Measurements from ENCODE around the gene NUDCD3. TPM values are rescaled to one million over a fixed set of nuclear protein-coding genes. Genes with fewer than 3 reads are reported as not detected.

Gene NUDCD3
- total RNA-seq, 3 donors from 2014 or later = 52.1 to 64.0 (median 60.0) TPM

DNA sequence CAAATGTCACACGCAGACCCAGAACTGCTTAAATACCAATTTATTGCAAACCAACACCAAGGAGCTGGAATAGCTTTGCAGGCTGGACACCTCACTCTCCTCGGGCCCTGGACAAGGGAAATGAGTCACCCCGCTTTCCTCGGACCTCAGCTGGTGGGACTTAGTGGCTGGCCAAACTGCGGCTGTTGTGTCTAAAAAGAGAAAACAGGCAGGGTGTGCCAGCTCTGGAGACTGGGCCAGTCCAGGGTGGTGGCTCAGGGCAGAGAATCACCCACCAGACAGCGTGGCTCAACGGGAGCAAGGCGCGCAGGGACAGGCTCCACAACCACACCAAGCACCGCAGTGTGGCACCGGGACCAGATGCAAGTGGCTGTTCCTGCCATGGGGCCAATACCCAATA lies 106.9 kb downstream of the NUDCD3 start:
- Histone ChIP-seq H3K27me3 (no peaks in the 10 kb centered on the region), H3K36me3 (peaks cover 14% of the 10 kb centered on the region), H3K27ac (no peak overlapping the region), H3K4me3 (no peak overlapping the region), H3K4me1 (no peaks in the 10 kb centered on the region), H3K9me3 (no peaks in the 10 kb centered on the region)
- no peak for DNase-seq (ENCODE audit: low spot score in 2 of 2)
- intact Hi-C loops (cut with DNase I; ENCODE audit: low total_unique reads) = no loop called here
- TF ChIP-seq POLR2A (IDR thresholded peaks at IDR 0.05) = no peak
- no peak for TF ChIP-seq POLR2AphosphoS5 (IDR thresholded peaks at IDR 0.05)

DNA sequence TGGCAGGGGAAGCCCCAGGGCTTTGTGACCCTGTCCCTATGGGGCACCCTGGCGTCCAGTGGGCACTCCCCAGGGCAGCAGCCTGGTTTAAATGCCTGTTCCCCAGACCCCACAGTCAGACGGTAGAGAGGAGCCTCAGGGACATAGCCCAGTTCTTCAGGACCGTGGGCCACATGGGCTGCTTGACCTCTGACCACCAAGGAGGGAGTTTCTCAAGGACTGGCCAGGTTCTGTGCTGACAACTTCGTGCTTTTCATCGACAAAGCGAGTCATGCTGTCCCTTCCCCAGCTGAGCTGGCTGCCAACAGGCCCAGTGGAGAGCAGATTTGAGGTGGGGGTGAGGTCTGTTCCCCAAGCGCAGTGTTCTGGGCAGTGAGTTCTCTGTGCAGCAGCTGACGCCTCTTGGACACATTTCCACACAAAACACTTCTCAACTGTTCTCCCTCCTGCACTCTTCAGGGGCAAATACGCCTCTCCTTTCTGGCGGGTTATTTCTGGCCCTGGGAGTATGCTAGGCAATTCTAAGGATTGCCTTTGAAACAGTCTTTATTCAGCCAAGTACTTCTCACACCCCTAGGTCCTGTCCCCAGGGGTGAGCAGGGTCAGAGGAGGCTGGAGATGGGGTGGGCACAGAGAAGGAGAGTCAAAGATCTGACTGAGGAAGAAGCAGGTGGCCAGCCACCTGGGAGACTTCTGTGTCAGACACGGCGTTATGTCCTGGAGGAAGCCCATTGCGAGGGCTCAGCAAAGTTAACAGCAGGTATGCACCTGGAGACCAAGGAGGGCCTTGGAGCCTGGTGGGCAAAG lies 107.8 kb downstream of the NUDCD3 start:
- Histone ChIP-seq H3K4me1 (no peaks in the 10 kb centered on the region), H3K36me3 (peaks cover 11% of the 10 kb centered on the region), H3K4me3 (no peak overlapping the region), H3K9me3 (no peaks in the 10 kb centered on the region), H3K27me3 (no peaks in the 10 kb centered on the region), H3K27ac (no peak overlapping the region)
- TF ChIP-seq, protein P1, sequence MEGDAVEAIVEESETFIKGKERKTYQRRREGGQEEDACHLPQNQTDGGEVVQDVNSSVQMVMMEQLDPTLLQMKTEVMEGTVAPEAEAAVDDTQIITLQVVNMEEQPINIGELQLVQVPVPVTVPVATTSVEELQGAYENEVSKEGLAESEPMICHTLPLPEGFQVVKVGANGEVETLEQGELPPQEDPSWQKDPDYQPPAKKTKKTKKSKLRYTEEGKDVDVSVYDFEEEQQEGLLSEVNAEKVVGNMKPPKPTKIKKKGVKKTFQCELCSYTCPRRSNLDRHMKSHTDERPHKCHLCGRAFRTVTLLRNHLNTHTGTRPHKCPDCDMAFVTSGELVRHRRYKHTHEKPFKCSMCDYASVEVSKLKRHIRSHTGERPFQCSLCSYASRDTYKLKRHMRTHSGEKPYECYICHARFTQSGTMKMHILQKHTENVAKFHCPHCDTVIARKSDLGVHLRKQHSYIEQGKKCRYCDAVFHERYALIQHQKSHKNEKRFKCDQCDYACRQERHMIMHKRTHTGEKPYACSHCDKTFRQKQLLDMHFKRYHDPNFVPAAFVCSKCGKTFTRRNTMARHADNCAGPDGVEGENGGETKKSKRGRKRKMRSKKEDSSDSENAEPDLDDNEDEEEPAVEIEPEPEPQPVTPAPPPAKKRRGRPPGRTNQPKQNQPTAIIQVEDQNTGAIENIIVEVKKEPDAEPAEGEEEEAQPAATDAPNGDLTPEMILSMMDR (IDR thresholded peaks at IDR 0.05) = no peak
- TF ChIP-seq POLR2AphosphoS5 (IDR thresholded peaks at IDR 0.05) (no peak), POLR2A (IDR thresholded peaks at IDR 0.05) (no peak)
- no peak for DNase-seq (ENCODE audit: low spot score in 2 of 2)
- intact Hi-C loops (cut with DNase I; ENCODE audit: low total_unique reads) = no loop called here

DNA sequence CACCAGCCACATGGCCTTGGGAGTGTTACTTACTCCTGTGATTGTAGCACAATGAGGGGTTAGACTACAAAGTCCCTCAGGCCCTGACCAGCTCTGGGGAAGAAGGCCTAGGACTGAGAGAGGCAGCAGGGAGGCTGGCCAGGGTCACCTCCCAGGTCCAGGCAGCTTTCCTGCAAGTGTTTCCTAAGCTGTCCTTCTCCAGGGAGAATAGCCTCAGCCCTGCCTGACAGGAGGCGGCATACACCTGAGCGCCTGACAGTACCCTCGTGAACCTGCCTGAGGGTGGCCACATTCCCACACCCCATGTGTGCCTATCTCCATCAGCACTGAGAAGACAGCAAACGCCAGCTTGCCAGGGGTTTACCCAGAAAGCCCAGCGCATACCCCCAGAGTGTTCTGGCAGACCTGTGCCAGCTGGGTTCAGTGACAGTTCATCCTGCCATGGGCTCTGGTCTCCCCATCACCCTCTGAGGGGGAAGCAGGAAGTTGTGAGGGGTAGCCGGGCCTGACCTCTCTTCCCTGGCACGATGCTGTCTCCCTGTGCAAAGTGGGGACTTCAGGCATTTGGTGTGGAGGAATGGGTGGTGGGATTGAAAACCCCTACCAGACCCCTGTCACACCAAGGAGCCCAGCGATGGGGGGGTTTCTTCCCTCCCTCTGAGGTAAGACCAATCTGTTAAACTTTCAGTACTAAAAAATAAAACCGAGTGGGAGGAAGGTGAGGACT lies 108.8 kb downstream of the NUDCD3 start:
- DNase-seq (ENCODE audit: low spot score in 2 of 2) = peak in 1 of 2 donors; percentile 13
- no peak overlapping the region for H3K27ac ChIP-seq
- H3K4me3 ChIP-seq = no peak overlapping the region

DNA sequence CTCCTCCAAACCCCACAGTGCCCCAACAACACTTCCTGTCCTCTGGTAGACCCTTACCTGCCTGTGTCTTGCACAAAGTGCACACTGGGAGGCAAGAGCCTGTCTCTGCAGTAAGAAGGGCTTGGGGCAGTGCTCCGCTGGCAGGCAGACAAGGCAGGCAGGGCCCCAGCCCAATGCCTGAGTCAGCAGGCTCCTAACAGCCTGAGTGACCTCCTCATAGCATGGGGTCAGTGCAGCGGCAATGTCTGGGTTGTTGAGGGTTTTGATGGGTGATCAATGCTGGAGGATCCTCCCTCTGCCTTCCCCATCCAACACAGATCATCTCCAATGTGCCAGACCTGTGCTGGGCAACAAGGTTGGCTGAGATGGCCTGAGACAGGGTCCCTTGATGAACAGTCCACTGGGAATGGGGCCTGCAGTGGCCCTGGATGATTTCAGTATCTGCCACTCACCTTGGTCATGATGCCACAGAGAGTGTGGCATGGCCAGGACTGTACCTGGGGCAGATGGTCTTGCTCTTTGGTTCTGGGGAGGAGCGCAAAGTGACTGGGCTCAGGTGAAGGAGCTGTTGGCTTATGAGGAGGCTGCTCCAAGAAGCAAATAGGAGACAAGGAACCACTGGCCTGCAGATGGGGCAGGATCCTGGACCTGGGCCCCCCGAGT lies 109.5 kb downstream of the NUDCD3 start:
- intact Hi-C loops (cut with DNase I; ENCODE audit: low total_unique reads) = no loop called here
- Histone ChIP-seq H3K36me3 (peaks cover 11% of the 10 kb centered on the region), H3K27me3 (no peaks in the 10 kb centered on the region), H3K9me3 (no peaks in the 10 kb centered on the region), H3K4me3 (no peak overlapping the region), H3K4me1 (no peaks in the 10 kb centered on the region), H3K27ac (no peak overlapping the region)
- TF ChIP-seq POLR2AphosphoS5 (IDR thresholded peaks at IDR 0.05) (no peak), POLR2A (IDR thresholded peaks at IDR 0.05) (no peak)
- TF ChIP-seq, protein P1 (IDR thresholded peaks at IDR 0.05) = no peak
- peak in 1 of 2 donors; percentile 7 for DNase-seq (ENCODE audit: low spot score in 2 of 2)

More for the DNA sequence above, 108.8 kb downstream of the NUDCD3 start:
- Histone ChIP-seq H3K9me3 (no peaks in the 10 kb centered on the region), H3K4me1 (no peaks in the 10 kb centered on the region), H3K36me3 (peaks cover 11% of the 10 kb centered on the region), H3K27me3 (no peaks in the 10 kb centered on the region)
- TF ChIP-seq POLR2AphosphoS5 (IDR thresholded peaks at IDR 0.05) = no peak
- TF ChIP-seq, protein P1 (IDR thresholded peaks at IDR 0.05) = no peak
- TF ChIP-seq POLR2A (IDR thresholded peaks at IDR 0.05) = no peak
- intact Hi-C loops (cut with DNase I; ENCODE audit: low total_unique reads) = no loop called here

DNA sequence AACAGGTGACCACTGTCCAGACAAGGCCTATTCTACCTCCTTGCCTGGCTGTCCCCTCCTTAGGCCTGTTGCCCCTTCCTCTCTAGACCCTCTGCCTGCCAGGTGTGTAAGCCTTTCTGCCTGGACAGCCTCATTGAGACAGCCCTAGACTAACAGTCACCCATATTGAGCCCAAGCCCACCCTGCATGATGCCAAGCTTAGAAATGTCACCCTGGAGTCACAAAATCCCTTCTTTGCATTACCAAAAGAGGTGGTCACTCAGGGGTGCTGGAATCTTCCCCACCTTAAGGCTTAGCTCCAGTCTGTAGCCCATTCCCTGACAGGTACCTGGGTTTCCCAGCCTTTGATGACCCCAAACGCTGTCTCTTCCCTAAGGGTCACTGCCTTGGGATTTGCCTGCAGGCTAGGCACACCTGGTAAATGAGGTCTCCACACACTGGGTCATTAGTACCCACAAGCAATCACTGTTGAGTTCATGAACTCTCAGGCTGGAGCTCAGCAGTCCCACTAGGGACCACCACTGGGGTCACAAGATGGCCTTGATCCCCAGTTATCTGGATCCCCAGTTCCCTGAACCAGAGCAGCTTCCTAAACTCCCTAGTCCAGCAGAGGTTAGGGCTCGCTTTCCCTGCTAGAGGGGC lies 110.1 kb downstream of the NUDCD3 start:
- Histone ChIP-seq H3K4me3 (no peak overlapping the region), H3K27me3 (no peaks in the 10 kb centered on the region), H3K36me3 (peaks cover 11% of the 10 kb centered on the region), H3K27ac (no peak overlapping the region), H3K4me1 (no peaks in the 10 kb centered on the region), H3K9me3 (no peaks in the 10 kb centered on the region)
- intact Hi-C loops (cut with DNase I; ENCODE audit: low total_unique reads) = no loop called here
- no peak for TF ChIP-seq POLR2AphosphoS5 (IDR thresholded peaks at IDR 0.05)
- no peak for TF ChIP-seq POLR2A (IDR thresholded peaks at IDR 0.05)
- TF ChIP-seq, protein P1 (IDR thresholded peaks at IDR 0.05) = no peak
- peak in 1 of 2 donors; percentile 9 for DNase-seq (ENCODE audit: low spot score in 2 of 2)
